Liver (tissue), 9 donors: ENCODE data around the gene TAF6L. TPM values are rescaled to one million over a fixed set of nuclear protein-coding genes. Genes with fewer than 3 reads are reported as not detected.
"Not testable (repeated sequence)": the region's sequence is repeated elsewhere in the genome, so short reads cannot be mapped to it uniquely, and the experiment has no call there.

Experiments used
- DNase-seq: peaks from one replicate; pipeline ENCODE4 v3.0.0-alpha.2; 2017; ENCODE audit warnings: low spot score
- H3K27ac ChIP-seq, 2 donors: one replicate each; pipeline ENCODE4 v1.7.0; 2013; ENCODE audit warnings: inconsistent platforms in 2 of 2, low read length in 2 of 2, control low read depth in 1 of 2, low read depth in 1 of 2, mild to moderate bottlenecking in 1 of 2
- H3K27me3 ChIP-seq, 4 donors: one replicate each; pipeline versions ENCODE4 v1.6.1 to v1.7.0; 2013; ENCODE audit warnings: low read length in 3 of 4, inconsistent platforms in 1 of 4, mild to moderate bottlenecking in 1 of 4, moderate library complexity in 1 of 4; ENCODE audit not compliant: control insufficient read depth in 4 of 4, insufficient read depth in 4 of 4
- H3K36me3 ChIP-seq, 4 donors: one replicate each; pipeline versions ENCODE4 v1.6.1 to v1.7.0; 2013; ENCODE audit warnings: low read length in 3 of 4, mild to moderate bottlenecking in 3 of 4, low read depth in 1 of 4, moderate library complexity in 1 of 4; ENCODE audit not compliant: control insufficient read depth in 4 of 4, insufficient read depth in 3 of 4
- H3K4me1 ChIP-seq, 4 donors: one replicate each; pipeline versions ENCODE4 v1.6.1 to v1.7.0; 2013; ENCODE audit warnings: low read length in 3 of 4, mild to moderate bottlenecking in 3 of 4, moderate library complexity in 1 of 4; ENCODE audit not compliant: control insufficient read depth in 4 of 4, insufficient read depth in 4 of 4
- H3K4me3 ChIP-seq, 3 donors: one replicate each; pipeline versions ENCODE4 v1.6.1 to v1.7.0; 2013; ENCODE audit warnings: low read length in 3 of 3, control low read depth in 1 of 3, low read depth in 1 of 3, mild to moderate bottlenecking in 1 of 3
- H3K9ac ChIP-seq, 2 donors: one replicate each; pipeline ENCODE4 v1.7.0; 2013; ENCODE audit warnings: low read length in 2 of 2, mild to moderate bottlenecking in 2 of 2, moderate library complexity in 2 of 2, control low read depth in 1 of 2, low read depth in 1 of 2
- H3K9me3 ChIP-seq, 4 donors: one replicate each; pipeline versions ENCODE4 v1.6.1 to v1.7.0; 2013; ENCODE audit warnings: low read length in 3 of 4; ENCODE audit not compliant: control insufficient read depth in 4 of 4
- CTCF ChIP-seq: fragments of 150-350 bp; IDR thresholded peaks from 2 replicates; pipeline ENCODE4 v1.5.1; 2017; ENCODE audit warnings: improper control_type of control experiment, low read depth, low read length; ENCODE audit not compliant: missing input control
- EGR1 ChIP-seq, 2 donors: IDR thresholded peaks; 2 replicates each; pipeline ENCODE4 v1.6.1; 2016 to 2018; ENCODE audit warnings: antibody characterized with exemption in 2 of 2, low read depth in 2 of 2
- FOXA1 ChIP-seq: IDR thresholded peaks from 2 replicates; pipeline ENCODE4 v1.6.1; 2016; ENCODE audit warnings: antibody characterized with exemption
- FOXA2 ChIP-seq: IDR thresholded peaks from 2 replicates; pipeline ENCODE4 v1.6.1; 2016; ENCODE audit warnings: antibody characterized with exemption
- GABPA ChIP-seq, 2 donors: IDR thresholded peaks in 1 of 2; conservative IDR thresholded peaks in 1 of 2; 2 replicates each; pipeline ENCODE4 v1.6.1; 2016; ENCODE audit warnings: antibody characterized with exemption in 2 of 2, mild to moderate bottlenecking in 1 of 2, moderate library complexity in 1 of 2
- HNF4A ChIP-seq, 2 donors: conservative IDR thresholded peaks; 2 replicates each; pipeline ENCODE4 v1.6.1; 2016; ENCODE audit warnings: antibody characterized with exemption in 2 of 2, mild to moderate bottlenecking in 2 of 2
- JUND ChIP-seq, 2 donors: IDR thresholded peaks; 2 replicates each; pipeline ENCODE4 v1.6.1; 2016; ENCODE audit warnings: antibody characterized with exemption in 2 of 2
- NR2F2 ChIP-seq: IDR thresholded peaks from 2 replicates; pipeline ENCODE4 v1.6.1; 2016; ENCODE audit warnings: antibody characterized with exemption
- RAD21 ChIP-seq, 2 donors: IDR thresholded peaks; 2 replicates each; pipeline ENCODE4 v1.6.1; 2016; ENCODE audit warnings: antibody characterized with exemption in 2 of 2, mild to moderate bottlenecking in 2 of 2
- REST ChIP-seq: IDR thresholded peaks from 2 replicates; pipeline ENCODE4 v1.6.1; 2016; ENCODE audit warnings: antibody characterized with exemption, mild to moderate bottlenecking
- TAF1 ChIP-seq: conservative IDR thresholded peaks from 2 replicates; pipeline ENCODE4 v1.6.1; 2016; ENCODE audit warnings: antibody characterized with exemption, mild to moderate bottlenecking
- YY1 ChIP-seq: IDR thresholded peaks from 2 replicates; pipeline ENCODE4 v1.6.1; 2016; ENCODE audit warnings: antibody characterized with exemption, mild to moderate bottlenecking
- ZBTB33 ChIP-seq: IDR thresholded peaks from 2 replicates; pipeline ENCODE4 v1.6.1; 2016; ENCODE audit warnings: antibody characterized with exemption
- WGBS: extraction: QIAGEN DNeasy Blood & Tissue Kit; methylation state at CpG from one replicate; pipeline ENCODE4 v1.1.7; 2013; 5-methylcytosine and 5-hydroxymethylcytosine counted together
- polyA plus RNA-seq, 2 donors: library from polyadenylated mRNA; stranded (reverse) in 1 of 2; unstranded in 1 of 2; fragments of 200-250 nt in 1 of 2; fragments of >200 nt in 1 of 2; fragmentation: Nextera tagmentation in 1 of 2; extraction: Ambion mirVana in 1 of 2; gene quantifications; one replicate each; pipeline versions ENCODE4 v1.2.1 to v1.2.3, GENCODE V29; 2013 to 2015
- total RNA-seq, 2 donors: library from RNA; depleted of rRNA; stranded (reverse); fragments of >200 nt; gene quantifications; one replicate each; pipeline ENCODE4 v1.2.3, GENCODE V29; 2014
- TF ChIP-seq, protein P1 (sequence below): IDR thresholded peaks from 2 replicates; pipeline ENCODE4 v1.6.1; 2016; ENCODE audit warnings: antibody characterized with exemption
- TF ChIP-seq, protein P2 (sequence below): IDR thresholded peaks from 2 replicates; pipeline ENCODE4 v1.6.1; 2016; ENCODE audit warnings: antibody characterized with exemption
- donor health status: healthy.
- donor health status: healthy.
- donor health status: healthy.
- donor health status: healthy.
- donor health status: healthy.

The TAF6L gene
- total and polyA plus RNA-seq, 4 donors = 5.8 to 25.2 (median 10.6) TPM

DNA sequence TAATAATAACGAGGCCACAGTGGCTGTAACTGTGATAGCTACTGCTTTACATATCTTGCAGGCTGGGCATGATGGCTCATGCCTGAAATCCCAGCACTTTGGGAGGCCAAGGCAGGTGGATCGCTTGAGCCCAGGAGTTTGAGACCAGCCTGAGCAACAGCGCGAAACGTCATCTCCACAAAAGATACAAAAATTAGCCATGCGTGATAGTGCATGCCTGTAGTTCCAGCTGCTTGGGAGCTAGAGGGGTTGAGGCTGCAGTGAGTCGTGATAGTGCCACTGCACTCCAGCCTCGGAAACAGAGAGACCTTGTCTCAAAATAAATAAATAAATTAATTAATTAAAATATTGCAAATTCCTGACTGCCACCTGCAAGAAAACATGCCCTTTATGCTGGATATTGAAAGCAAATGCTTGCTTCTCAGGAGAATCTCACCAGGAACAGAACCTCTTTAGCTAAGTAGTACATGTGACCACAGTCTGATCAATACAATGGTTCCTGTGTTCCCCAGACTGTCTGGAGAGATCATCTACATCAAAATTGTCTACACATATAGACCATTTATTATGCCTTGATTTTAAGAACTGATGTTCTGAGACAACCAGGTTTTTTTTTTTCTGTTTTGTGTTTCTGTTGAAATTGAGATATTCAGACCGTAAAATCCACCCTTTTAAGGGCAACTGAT, 23.6 kb upstream of the TAF6L start:
- DNase-seq = no peak
- no peaks in the 10 kb centered on the region for H3K9me3 ChIP-seq
- no peak overlapping the region for H3K9ac ChIP-seq
- H3K36me3 ChIP-seq = peaks cover 2 to 10% (median 3%) of the 10 kb centered on the region in 4 donors
- no peak overlapping the region for H3K4me3 ChIP-seq
- TF ChIP-seq TAF1 = no peak
- TF ChIP-seq EGR1 (IDR thresholded peaks at IDR 0.05; ENCODE audit: low read depth in 2 of 2) = no peak
- TF ChIP-seq FOXA1 = no peak
- TF ChIP-seq FOXA2 = no peak
- no peak for TF ChIP-seq YY1
- no peak for TF ChIP-seq NR2F2
- no peak for TF ChIP-seq HNF4A (conservative IDR thresholded peaks at IDR 0.05)
- TF ChIP-seq RAD21 (IDR thresholded peaks at IDR 0.05) = no peak
- TF ChIP-seq, protein P1, sequence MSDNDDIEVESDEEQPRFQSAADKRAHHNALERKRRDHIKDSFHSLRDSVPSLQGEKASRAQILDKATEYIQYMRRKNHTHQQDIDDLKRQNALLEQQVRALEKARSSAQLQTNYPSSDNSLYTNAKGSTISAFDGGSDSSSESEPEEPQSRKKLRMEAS = no peak
- TF ChIP-seq CTCF = no peak
- TF ChIP-seq ZBTB33 = no peak
- no peak for TF ChIP-seq REST
- no peak for TF ChIP-seq JUND (IDR thresholded peaks at IDR 0.05)
- TF ChIP-seq GABPA (IDR thresholded peaks at IDR 0.05 in 1 of 2, conservative IDR thresholded peaks at IDR 0.05 in 1 of 2) = no peak
- TF ChIP-seq, protein P2, sequence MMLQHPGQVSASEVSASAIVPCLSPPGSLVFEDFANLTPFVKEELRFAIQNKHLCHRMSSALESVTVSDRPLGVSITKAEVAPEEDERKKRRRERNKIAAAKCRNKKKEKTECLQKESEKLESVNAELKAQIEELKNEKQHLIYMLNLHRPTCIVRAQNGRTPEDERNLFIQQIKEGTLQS = no peak
- H3K27me3 ChIP-seq = no peaks in the 10 kb centered on the region
- no peak overlapping the region for H3K27ac ChIP-seq
- WGBS = 91% methylated on average over 9 of the region's 9 CpGs
- H3K4me1 ChIP-seq = no peaks in the 10 kb centered on the region

- 96% methylated on average over 5 of the region's 5 CpGs for WGBS
- not testable (repeated sequence) for H3K27me3 ChIP-seq, H3K4me3 ChIP-seq, DNase-seq, H3K9ac ChIP-seq, H3K9me3 ChIP-seq, H3K27ac ChIP-seq
- peaks cover 2 to 11% (median 4%) of the 10 kb centered on the region in 4 donors for H3K36me3 ChIP-seq
- peaks cover 4 to 12% (median 9%) of the 10 kb centered on the region in 4 donors for H3K4me1 ChIP-seq
Measured at GRCh38 chr11:62749931-62750330, 21.3 kb upstream of the TAF6L start.
